KMS-11 (cell line): ENCODE results near the gene AUTS2.
"Not testable (repeated sequence)": the region's sequence is repeated elsewhere in the genome, so short reads cannot be mapped to it uniquely, and the experiment has no call there.

ENCODE experiments used
- H2AFZ ChIP-seq: fragments of 200-600 bp; sonication (generic); 2 replicates; pipeline ENCODE4 v1.6.1; 2016; ENCODE audit warnings: antibody characterized with exemption, mixed run types, low read depth
- H3K27ac ChIP-seq: fragments of 200-600 bp; sonication (generic); 2 replicates; pipeline ENCODE4 v1.6.1; 2016; ENCODE audit warnings: mild to moderate bottlenecking, mixed run types
- H3K27me3 ChIP-seq: fragments of 200-600 bp; sonication (generic); 2 replicates; pipeline ENCODE4 v1.6.1; 2017; ENCODE audit warnings: mild to moderate bottlenecking, low read depth, mixed run types, moderate library complexity; ENCODE audit not compliant: insufficient read depth
- H3K36me3 ChIP-seq: fragments of 200-600 bp; sonication (generic); 2 replicates; pipeline ENCODE4 v1.6.1; 2017; ENCODE audit warnings: mild to moderate bottlenecking, mixed run types; ENCODE audit not compliant: insufficient read depth
- H3K4me1 ChIP-seq: fragments of 200-600 bp; sonication (generic); 2 replicates; pipeline ENCODE4 v1.6.1; 2016; ENCODE audit warnings: mild to moderate bottlenecking, low read depth, mixed run types; ENCODE audit not compliant: poor library complexity, severe bottlenecking
- H3K4me2 ChIP-seq: fragments of 200-600 bp; sonication (generic); 2 replicates; pipeline ENCODE4 v1.7.0; 2016; ENCODE audit warnings: mild to moderate bottlenecking, mixed run types
- H3K4me3 ChIP-seq: fragments of 200-600 bp; sonication (generic); IDR thresholded peaks from 2 replicates; pipeline ENCODE4 v1.6.1; 2017; ENCODE audit warnings: low read depth, low read length, mixed read lengths; ENCODE audit not compliant: insufficient read depth
- H3K79me2 ChIP-seq: fragments of 200-600 bp; sonication (generic); 2 replicates; pipeline ENCODE4 v1.6.1; 2016; ENCODE audit warnings: low read depth, mixed run types; ENCODE audit not compliant: insufficient read depth
- H3K9ac ChIP-seq: fragments of 200-600 bp; sonication (generic); 2 replicates; pipeline ENCODE4 v1.6.1; 2016; ENCODE audit warnings: mild to moderate bottlenecking, mixed run types
- H4K20me1 ChIP-seq: fragments of 200-600 bp; sonication (generic); 2 replicates; pipeline ENCODE4 v1.6.1; 2016; ENCODE audit warnings: mild to moderate bottlenecking, mixed run types; ENCODE audit not compliant: insufficient read depth
- CTCF ChIP-seq: fragments of 200-600 bp; sonication (generic); conservative IDR thresholded peaks from 2 replicates; pipeline ENCODE4 v1.6.1; 2017; ENCODE audit warnings: low read depth, mild to moderate bottlenecking, antibody characterized with exemption, low read length, moderate library complexity, mixed read lengths

The AUTS2 gene

GRCh38 chr7:70812511-70812910 lies 1214.2 kb downstream of the AUTS2 start:
- no peak overlapping the region for H2AFZ ChIP-seq
- no peaks in the 10 kb centered on the region for H3K27me3 ChIP-seq
- no peak for TF ChIP-seq CTCF
- no peak overlapping the region for H3K4me3 ChIP-seq
- no peaks in the 10 kb centered on the region for H3K36me3 ChIP-seq
- H3K79me2 ChIP-seq = no peaks in the 10 kb centered on the region
- H3K4me1 ChIP-seq = peaks cover 12% of the 10 kb centered on the region
- no peak overlapping the region for H3K27ac ChIP-seq
- H3K9ac ChIP-seq = no peak overlapping the region
- H3K4me2 ChIP-seq = no peak overlapping the region
- no peaks in the 10 kb centered on the region for H4K20me1 ChIP-seq

- not testable (repeated sequence) for H3K79me2 ChIP-seq, H3K9ac ChIP-seq, H2AFZ ChIP-seq, H3K36me3 ChIP-seq, H3K27me3 ChIP-seq, H3K4me2 ChIP-seq, H3K27ac ChIP-seq, H3K4me3 ChIP-seq, H4K20me1 ChIP-seq, H3K4me1 ChIP-seq
Observed at GRCh38 chr7:70822490-70822889, 1224.2 kb downstream of the AUTS2 start.

- Histone ChIP-seq H3K27ac (no peak overlapping the region), H3K9ac (no peak overlapping the region), H3K27me3 (no peaks in the 10 kb centered on the region), H4K20me1 (no peaks in the 10 kb centered on the region), H3K79me2 (no peaks in the 10 kb centered on the region), H3K4me3 (no peak overlapping the region), H3K4me2 (peak overlapping the region; percentile 15; the same call in 1 of the 2 replicates), H3K36me3 (no peaks in the 10 kb centered on the region), H3K4me1 (peaks cover 7% of the 10 kb centered on the region), H2AFZ (peak overlapping the region; percentile 45; the same call in 1 of the 2 replicates)
- peak; percentile 96 for TF ChIP-seq CTCF
Observed at GRCh38 chr7:70829221-70830059, 1231.2 kb downstream of the AUTS2 start.

- no peak overlapping the region for H3K27ac ChIP-seq
- H3K4me1 ChIP-seq = peaks cover 7% of the 10 kb centered on the region
- H2AFZ ChIP-seq = no peak overlapping the region
- no peak for TF ChIP-seq CTCF
- no peaks in the 10 kb centered on the region for H3K27me3 ChIP-seq
- H4K20me1 ChIP-seq = no peaks in the 10 kb centered on the region
- H3K79me2 ChIP-seq = no peaks in the 10 kb centered on the region
- H3K4me2 ChIP-seq = no peak overlapping the region
- H3K36me3 ChIP-seq = no peaks in the 10 kb centered on the region
- no peak overlapping the region for H3K9ac ChIP-seq
- no peak overlapping the region for H3K4me3 ChIP-seq
Observed at GRCh38 chr7:70830060-70830395, 1231.8 kb downstream of the AUTS2 start.

- Histone ChIP-seq H3K79me2 (no peaks in the 10 kb centered on the region), H4K20me1 (no peaks in the 10 kb centered on the region), H3K4me3 (no peak overlapping the region), H3K4me2 (no peak overlapping the region), H3K36me3 (no peaks in the 10 kb centered on the region), H3K4me1 (peaks cover 7% of the 10 kb centered on the region), H3K27ac (no peak overlapping the region), H2AFZ (no peak overlapping the region), H3K9ac (no peak overlapping the region), H3K27me3 (no peaks in the 10 kb centered on the region)
- no peak for TF ChIP-seq CTCF
Observed at GRCh38 chr7:70830426-70830825, 1232.2 kb downstream of the AUTS2 start.
